ENCODE data around the gene CPZ. TPM values are rescaled to one million over a fixed set of nuclear protein-coding genes. Genes with fewer than 3 reads are reported as not detected.

CPZ gene
- total RNA-seq, 2 donors from 2014 or later = 0.90 to 1.2 TPM

DNA sequence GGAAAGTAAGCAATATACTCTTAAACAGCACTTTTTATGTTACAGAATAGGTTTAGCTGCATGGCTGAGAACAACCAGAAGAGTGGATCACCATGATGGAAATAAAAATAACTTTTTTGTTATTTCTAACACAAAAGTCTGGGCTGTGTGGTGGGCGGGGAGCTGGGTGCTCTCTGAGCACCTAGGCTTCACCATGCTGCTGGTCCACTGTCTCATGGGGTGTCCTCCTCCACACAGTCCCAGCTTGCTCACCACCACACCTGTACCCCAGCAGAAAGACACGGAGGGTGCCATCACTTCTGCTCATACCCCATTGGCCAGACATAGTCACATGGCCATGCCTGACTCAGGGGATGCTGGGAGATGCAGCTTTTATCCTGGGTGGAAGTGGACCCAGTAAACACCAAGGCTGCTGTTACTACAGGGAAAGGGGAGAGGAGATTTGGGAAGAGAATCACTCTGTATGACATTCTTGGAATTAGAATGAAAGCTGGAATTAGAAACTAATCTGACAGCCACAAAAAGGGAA is 45.0 kb downstream of the CPZ start:
- Histone ChIP-seq H3K27ac (no peak overlapping the region), H3K4me3 (no peak overlapping the region), H3K27me3 (no peaks in the 10 kb centered on the region), H3K9me3 (no peaks in the 10 kb centered on the region), H3K36me3 (no peaks in the 10 kb centered on the region), H3K4me1 (no peaks in the 10 kb centered on the region)
- DNase-seq (ENCODE audit: low spot score) = no peak
- TF ChIP-seq, protein P1, sequence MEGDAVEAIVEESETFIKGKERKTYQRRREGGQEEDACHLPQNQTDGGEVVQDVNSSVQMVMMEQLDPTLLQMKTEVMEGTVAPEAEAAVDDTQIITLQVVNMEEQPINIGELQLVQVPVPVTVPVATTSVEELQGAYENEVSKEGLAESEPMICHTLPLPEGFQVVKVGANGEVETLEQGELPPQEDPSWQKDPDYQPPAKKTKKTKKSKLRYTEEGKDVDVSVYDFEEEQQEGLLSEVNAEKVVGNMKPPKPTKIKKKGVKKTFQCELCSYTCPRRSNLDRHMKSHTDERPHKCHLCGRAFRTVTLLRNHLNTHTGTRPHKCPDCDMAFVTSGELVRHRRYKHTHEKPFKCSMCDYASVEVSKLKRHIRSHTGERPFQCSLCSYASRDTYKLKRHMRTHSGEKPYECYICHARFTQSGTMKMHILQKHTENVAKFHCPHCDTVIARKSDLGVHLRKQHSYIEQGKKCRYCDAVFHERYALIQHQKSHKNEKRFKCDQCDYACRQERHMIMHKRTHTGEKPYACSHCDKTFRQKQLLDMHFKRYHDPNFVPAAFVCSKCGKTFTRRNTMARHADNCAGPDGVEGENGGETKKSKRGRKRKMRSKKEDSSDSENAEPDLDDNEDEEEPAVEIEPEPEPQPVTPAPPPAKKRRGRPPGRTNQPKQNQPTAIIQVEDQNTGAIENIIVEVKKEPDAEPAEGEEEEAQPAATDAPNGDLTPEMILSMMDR (IDR thresholded peaks at IDR 0.05) = no peak

DNA sequence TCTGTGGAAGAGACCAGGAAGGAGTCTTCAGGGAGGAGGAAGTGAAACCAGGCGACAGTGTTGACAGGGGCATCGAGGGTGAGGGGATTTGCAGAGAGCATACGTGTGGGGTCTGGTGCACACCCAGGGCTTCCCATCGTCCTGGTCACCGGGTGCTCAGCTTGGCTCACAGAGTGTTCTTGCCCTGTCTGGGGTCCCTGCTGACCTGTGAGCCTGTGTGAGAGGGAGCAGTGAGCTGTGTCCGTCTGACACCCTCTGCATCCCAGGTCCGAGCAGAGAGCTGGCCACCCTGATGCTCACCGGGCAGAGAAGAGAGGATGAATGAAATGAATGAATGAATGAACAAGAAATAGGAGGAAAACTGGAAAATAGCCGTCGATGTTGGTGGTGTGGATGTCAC is 46.5 kb downstream of the CPZ start:
- H3K27ac ChIP-seq = no peak overlapping the region
- no peaks in the 10 kb centered on the region for H3K4me1 ChIP-seq
- TF ChIP-seq, protein P1 (IDR thresholded peaks at IDR 0.05) = no peak
- no peak for DNase-seq (ENCODE audit: low spot score)
- no peaks in the 10 kb centered on the region for H3K36me3 ChIP-seq
- H3K27me3 ChIP-seq = no peaks in the 10 kb centered on the region
- no peak overlapping the region for H3K4me3 ChIP-seq
- no peaks in the 10 kb centered on the region for H3K9me3 ChIP-seq

DNA sequence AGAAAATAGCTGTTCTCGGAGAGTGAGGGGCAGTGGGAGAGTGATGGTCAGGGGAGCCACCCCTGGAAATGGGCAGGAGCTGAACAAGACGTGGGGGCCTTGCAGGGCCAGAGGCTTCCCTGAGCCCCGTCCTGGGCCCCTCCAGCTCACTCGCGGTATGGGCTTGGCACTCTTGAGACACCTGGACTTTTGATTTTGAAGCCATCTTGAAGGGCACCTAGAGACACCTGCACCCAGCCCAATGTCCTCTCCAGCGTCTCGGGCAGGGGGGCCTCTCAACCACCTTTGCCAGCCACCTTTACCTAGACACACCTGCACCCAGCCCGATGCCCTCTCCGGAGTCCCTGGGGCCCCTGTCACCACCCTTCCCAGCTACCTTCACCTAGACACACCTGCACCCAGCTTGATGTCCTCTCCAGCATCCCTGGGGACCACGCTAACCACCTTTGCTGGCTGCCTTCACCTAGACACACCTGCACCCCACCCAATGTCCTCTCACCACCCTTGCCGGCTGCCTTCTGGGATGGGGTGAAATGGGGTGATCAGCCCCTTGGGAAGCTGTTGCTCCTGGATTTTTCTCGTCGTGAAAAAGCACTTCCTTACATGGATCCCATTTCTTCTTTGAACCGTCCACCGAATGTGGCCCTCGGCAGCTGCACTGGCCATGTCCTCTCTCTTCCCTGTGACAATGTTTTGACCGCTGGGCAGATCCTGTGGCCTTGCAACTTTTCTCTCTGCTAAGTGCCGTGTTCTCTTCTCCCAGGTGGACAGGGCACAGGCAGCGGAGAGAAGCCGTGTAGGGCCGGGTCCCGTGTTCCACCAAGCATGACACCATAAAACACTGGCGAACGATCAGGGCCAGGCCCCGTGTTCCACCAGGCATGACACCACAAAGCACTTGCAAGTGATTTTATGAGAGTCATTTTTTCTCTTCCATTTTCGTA is 47.5 kb downstream of the CPZ start:
- H3K9me3 ChIP-seq = no peaks in the 10 kb centered on the region
- DNase-seq (ENCODE audit: low spot score) = no peak

DNA sequence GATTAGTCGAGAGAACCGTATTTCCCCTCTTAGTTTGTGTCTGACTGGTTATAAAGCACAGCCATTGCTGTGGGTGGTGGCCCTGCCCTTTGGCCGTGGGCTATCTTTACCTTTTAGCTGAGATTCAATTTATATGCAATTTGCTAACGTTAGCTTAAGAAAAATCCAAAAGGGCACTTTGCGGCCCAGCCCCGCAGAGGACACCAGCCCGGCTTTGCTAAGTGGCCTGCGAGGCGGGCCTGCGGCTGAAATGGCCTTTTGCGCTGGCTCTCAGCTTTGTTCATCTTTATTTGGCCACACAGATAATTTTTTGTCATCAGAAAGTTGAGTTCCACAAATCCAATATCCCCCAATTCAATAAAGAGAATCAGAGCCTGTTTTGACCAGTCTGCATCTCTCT is 48.3 kb downstream of the CPZ start:
- H3K27me3 ChIP-seq = no peaks in the 10 kb centered on the region

More for the DNA sequence above, 47.5 kb downstream of the CPZ start:
- no peaks in the 10 kb centered on the region for H3K4me1 ChIP-seq
- H3K36me3 ChIP-seq = no peaks in the 10 kb centered on the region
- H3K27ac ChIP-seq = no peak overlapping the region
- no peak overlapping the region for H3K4me3 ChIP-seq
- TF ChIP-seq, protein P1 (IDR thresholded peaks at IDR 0.05) = no peak
- H3K27me3 ChIP-seq = no peaks in the 10 kb centered on the region

DNA sequence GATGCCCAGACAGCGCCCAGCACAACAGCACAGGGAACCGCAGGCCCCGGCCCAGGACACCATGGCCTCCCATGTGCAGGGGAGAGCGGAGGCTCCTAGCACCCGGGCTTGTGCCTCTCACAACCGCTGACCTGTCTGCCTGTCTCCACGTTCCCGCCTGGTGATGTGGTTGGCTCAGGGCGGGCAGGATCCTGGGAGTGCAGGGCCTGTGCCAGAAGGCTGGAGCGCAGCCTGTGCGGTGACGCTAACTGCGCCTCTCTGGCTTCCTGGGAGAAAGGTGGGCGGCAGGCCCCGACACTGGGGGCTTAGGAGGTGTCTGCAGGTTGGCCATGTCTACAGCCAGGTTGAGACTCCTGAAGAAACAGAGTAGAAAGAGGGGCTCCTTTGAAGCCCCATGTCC is 48.7 kb downstream of the CPZ start:
- Histone ChIP-seq H3K27ac (no peak overlapping the region), H3K9me3 (no peaks in the 10 kb centered on the region), H3K4me1 (no peaks in the 10 kb centered on the region), H3K27me3 (no peaks in the 10 kb centered on the region), H3K36me3 (no peaks in the 10 kb centered on the region), H3K4me3 (no peak overlapping the region)
- TF ChIP-seq, protein P1 (IDR thresholded peaks at IDR 0.05) = no peak
- DNase-seq (ENCODE audit: low spot score) = no peak

More for the DNA sequence above, 48.3 kb downstream of the CPZ start:
- Histone ChIP-seq H3K4me3 (no peak overlapping the region), H3K9me3 (no peaks in the 10 kb centered on the region), H3K4me1 (no peaks in the 10 kb centered on the region), H3K36me3 (no peaks in the 10 kb centered on the region), H3K27ac (no peak overlapping the region)
- DNase-seq (ENCODE audit: low spot score) = no peak
- TF ChIP-seq, protein P1 (IDR thresholded peaks at IDR 0.05) = no peak
